ENCODE results near the gene PRRC2B. TPM values are rescaled to one million over a fixed set of nuclear protein-coding genes. Genes with fewer than 3 reads are reported as not detected.

The PRRC2B gene
- total RNA-seq, 2 donors from 2014 or later: 94.7 to 197 TPM

DNA sequence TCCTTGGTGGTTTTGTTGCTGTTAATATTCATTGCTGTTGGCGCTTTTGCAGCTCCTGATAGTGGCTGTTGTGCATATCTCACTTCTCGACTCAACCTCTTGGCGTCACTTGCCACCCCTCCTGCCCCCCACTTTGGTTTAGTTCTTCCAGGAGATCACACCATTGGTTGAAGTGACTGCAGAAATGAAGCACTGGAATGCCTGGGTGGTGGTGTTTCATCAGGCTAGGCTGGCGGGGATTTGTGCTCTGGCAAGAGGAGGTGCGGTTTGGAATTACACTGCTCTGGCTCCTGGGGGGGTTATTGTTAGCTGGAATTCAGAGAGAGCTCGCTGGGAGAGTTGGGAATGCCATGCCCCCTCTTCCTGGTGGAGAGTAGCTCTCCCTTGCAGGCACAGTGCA, 11.5 kb downstream of the PRRC2B start:
- 27% methylated on average over 6 of the region's 6 CpGs for WGBS
- Histone ChIP-seq H3K4me1 (replicated peaks) (peaks cover 37% of the 10 kb centered on the region), H3K27me3 (replicated peaks; ENCODE audit: insufficient read depth) (no peaks in the 10 kb centered on the region), H3K36me3 (no peaks in the 10 kb centered on the region), H3K9me3 (no peaks in the 10 kb centered on the region), H3K27ac (peak overlapping the region in 1 of 2 donors; percentile 51), H3K4me3 (no peak overlapping the region)
- DNase-seq (ENCODE audit: low spot score): no peak
- intact Hi-C loops (cut with DNase I): no loop called here
- no peak for TF ChIP-seq POLR2AphosphoS5 (IDR thresholded peaks at IDR 0.05)
- TF ChIP-seq POLR2A (IDR thresholded peaks at IDR 0.05): no peak
- TF ChIP-seq, protein P1, sequence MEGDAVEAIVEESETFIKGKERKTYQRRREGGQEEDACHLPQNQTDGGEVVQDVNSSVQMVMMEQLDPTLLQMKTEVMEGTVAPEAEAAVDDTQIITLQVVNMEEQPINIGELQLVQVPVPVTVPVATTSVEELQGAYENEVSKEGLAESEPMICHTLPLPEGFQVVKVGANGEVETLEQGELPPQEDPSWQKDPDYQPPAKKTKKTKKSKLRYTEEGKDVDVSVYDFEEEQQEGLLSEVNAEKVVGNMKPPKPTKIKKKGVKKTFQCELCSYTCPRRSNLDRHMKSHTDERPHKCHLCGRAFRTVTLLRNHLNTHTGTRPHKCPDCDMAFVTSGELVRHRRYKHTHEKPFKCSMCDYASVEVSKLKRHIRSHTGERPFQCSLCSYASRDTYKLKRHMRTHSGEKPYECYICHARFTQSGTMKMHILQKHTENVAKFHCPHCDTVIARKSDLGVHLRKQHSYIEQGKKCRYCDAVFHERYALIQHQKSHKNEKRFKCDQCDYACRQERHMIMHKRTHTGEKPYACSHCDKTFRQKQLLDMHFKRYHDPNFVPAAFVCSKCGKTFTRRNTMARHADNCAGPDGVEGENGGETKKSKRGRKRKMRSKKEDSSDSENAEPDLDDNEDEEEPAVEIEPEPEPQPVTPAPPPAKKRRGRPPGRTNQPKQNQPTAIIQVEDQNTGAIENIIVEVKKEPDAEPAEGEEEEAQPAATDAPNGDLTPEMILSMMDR (IDR thresholded peaks at IDR 0.05): no peak

DNA sequence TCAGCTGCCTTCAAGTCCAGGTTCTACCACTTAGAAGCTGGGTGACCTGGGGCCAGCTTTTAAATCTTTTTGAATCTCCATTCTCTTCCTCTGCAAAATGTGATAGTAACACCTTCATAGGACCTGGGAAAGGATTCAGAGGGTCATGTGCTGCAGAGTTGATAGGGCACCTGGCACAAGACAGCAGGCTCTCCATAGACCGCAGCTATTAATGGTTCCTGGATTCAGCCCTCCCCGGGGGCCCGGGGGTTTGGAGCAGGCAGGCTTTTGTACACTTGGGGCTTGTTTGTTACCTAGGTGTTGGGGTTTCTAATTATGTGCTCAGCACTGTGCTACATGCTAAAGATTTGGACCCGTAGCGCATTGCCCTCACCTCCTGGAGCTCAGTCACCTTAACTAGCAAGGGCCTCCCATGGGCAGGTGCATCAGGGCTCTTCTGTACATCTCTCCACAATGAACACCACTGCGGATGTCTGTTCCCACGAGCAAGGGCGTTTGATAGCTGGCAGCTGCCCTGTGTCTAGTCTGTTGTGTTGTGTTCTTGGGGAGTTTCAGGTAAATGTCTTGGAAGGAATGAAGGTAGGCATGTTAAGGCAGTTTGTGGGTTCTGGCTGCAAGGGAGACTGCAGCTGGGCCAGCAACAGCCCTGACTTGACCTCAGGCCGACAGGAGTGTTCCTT, 12.1 kb downstream of the PRRC2B start:
- no peak overlapping the region for H3K4me3 ChIP-seq
- intact Hi-C loops (cut with DNase I): no loop called here
- H3K27me3 ChIP-seq (replicated peaks; ENCODE audit: insufficient read depth): no peaks in the 10 kb centered on the region
- H3K4me1 ChIP-seq (replicated peaks): peaks cover 39% of the 10 kb centered on the region
- 29% methylated on average over 9 of the region's 9 CpGs for WGBS
- TF ChIP-seq, protein P1 (IDR thresholded peaks at IDR 0.05): no peak
- no peak for TF ChIP-seq POLR2AphosphoS5 (IDR thresholded peaks at IDR 0.05)
- TF ChIP-seq POLR2A (IDR thresholded peaks at IDR 0.05): no peak
- no peaks in the 10 kb centered on the region for H3K36me3 ChIP-seq
- DNase-seq (ENCODE audit: low spot score): no peak
- peak overlapping the region; percentile 43 to 51 for H3K27ac ChIP-seq
- no peaks in the 10 kb centered on the region for H3K9me3 ChIP-seq

DNA sequence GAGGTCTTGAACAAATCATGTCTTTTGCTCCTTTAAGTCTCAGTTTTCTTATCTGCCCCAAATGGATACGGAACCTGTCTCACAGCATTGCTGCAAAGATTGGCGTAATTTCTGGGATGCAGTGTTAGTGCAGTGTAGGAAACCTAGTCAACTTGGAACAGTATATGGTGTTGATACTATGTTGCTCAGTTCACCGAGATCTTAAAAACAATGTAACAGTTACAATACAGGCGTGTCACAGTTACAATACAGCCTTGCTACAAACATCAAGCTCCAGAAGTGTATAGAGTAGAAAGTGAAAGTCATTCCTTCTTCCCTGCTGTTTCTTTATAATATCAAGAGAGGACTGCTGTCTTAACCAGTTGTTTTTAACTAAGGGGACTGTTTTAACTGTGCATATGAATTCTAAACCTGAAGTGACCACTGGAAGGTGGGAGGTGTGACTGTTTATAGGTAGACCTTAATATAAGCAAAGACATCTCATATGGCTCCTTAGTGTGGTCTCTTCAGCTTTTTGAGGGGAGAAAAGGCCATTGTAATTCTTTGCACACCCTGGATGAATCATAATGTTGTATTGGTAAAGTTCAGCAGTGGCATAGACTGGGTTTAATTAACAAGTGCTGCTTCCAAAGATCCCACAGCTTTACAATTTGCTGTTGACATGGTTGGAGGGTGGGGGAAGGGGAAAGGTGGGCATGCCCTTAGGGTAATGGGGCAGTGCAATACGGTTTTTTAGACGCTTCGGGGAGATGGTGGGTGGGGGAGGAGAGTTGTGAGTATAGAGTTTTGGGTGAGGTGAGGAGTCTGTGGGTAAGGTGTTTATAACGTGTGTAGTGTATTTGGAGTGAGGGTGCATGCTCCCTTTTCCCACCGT, 12.9 kb downstream of the PRRC2B start:
- WGBS: 20% methylated on average over 9 of the region's 9 CpGs
- intact Hi-C loops (cut with DNase I): no loop called here
- H3K4me3 ChIP-seq: no peak overlapping the region
- no peak for DNase-seq (ENCODE audit: low spot score)
- H3K9me3 ChIP-seq: no peaks in the 10 kb centered on the region
- H3K27me3 ChIP-seq (replicated peaks; ENCODE audit: insufficient read depth): no peaks in the 10 kb centered on the region
- peaks cover 40% of the 10 kb centered on the region for H3K4me1 ChIP-seq (replicated peaks)
- peak overlapping the region; percentile 43 to 51 for H3K27ac ChIP-seq
- TF ChIP-seq POLR2A (IDR thresholded peaks at IDR 0.05): no peak
- TF ChIP-seq POLR2AphosphoS5 (IDR thresholded peaks at IDR 0.05): no peak
- TF ChIP-seq, protein P1 (IDR thresholded peaks at IDR 0.05): no peak
- H3K36me3 ChIP-seq: no peaks in the 10 kb centered on the region

DNA sequence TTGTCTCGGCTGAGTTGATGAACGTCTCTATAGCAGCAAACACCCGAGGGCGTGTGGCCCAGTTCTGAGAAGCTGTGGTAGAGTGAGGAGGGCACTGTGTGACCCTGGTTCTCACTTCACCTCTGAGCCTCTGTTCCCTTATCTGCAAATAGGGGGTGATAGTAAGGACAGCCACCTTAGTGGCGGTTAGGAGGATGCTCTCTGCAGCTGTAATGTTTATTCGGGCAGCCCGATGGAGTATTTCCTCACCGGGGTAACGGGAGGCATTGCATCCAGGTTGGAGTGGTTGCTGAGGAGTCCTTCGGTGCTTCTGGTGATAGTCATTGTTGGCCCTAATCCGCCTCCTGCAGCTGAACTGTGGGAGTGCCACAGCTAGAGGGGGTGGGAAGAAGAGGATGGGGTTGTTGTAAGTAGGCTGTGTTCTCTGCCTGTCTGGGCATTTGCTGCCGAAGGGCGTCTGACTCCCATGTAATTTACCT, 13.9 kb downstream of the PRRC2B start:
- TF ChIP-seq, protein P1 (IDR thresholded peaks at IDR 0.05): peak in 2 of 4 experiments; percentile 36 to 44
- no peak for TF ChIP-seq POLR2AphosphoS5 (IDR thresholded peaks at IDR 0.05)
- DNase-seq (ENCODE audit: low spot score): peak; percentile 38
- peak overlapping the region; percentile 43 to 51 for H3K27ac ChIP-seq
- no peaks in the 10 kb centered on the region for H3K27me3 ChIP-seq (replicated peaks; ENCODE audit: insufficient read depth)
- H3K36me3 ChIP-seq: no peaks in the 10 kb centered on the region
- no peaks in the 10 kb centered on the region for H3K9me3 ChIP-seq
- intact Hi-C loops (cut with DNase I): no loop called here
- 10% methylated on average over 13 of the region's 13 CpGs for WGBS
- peaks cover 32% of the 10 kb centered on the region for H3K4me1 ChIP-seq (replicated peaks)
- H3K4me3 ChIP-seq: peak overlapping the region in 1 of 2 donors; percentile 8

All from prostate gland (tissue), 2 donors.